GM19463 (cell line): ENCODE data around the gene CBX1.
"Not testable (repeated sequence)": the region's sequence is repeated elsewhere in the genome, so short reads cannot be mapped to it uniquely, and the experiment has no call there.

Experiments
- ATAC-seq: cut with Tn5 transposase; IDR thresholded peaks from one replicate; pipeline ENCODE4 v1.9.1; 2021; ENCODE audit warnings: mild to moderate bottlenecking, moderate library complexity; ENCODE audit not compliant: unreplicated experiment

The CBX1 gene

GRCh38 chr17:48053758-48054237 is 47.5 kb downstream of the CBX1 start:
- no peak for ATAC-seq

DNA sequence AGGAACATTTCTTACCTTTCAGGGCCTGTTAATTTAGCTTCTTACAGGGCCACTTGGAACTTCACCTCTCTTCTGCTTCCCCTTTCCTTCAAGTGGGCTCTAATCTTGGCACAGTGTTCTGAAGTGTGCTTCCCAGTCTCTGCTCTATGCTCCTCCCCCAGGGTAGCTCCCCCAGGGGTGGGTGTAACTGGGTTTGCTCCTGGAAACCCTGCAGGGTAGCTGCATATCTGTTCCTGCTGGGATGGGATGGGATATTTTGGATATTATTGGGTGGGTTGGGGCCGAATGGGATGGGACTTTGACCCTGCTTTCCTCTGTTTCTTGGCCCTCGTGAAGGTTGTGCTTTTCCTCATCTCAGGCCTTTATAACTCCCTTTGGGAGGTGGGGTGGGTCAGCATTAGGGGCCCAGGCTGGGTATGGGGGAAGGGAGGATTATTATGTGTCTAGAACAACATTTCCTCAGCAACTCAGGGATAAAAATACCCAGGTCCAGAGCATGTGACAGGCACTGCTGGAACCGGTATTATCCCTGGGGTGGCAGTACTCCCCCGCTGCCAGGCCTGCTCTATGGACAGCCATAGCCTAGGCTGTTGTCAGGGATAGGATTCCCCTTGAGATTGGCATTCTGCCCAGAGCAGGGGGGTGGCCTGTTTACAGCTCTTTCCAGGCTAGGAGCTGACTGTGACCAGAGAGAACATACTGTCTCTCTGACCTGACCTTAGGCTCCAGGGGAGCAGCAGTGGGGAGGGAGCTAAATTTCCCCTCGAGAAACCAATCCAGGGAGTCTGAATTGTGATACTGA is 48.1 kb downstream of the CBX1 start:
- no peak for ATAC-seq

- ATAC-seq, result no peak
These were observed 49.4 kb downstream of the CBX1 start for GRCh38 chr17:48051706-48052486.

- no peak for ATAC-seq
These were observed 50.0 kb downstream of the CBX1 start for GRCh38 chr17:48051283-48051682.

GRCh38 chr17:48048384-48049126 is 52.7 kb downstream of the CBX1 start:
- peak; percentile 40 for ATAC-seq

- ATAC-seq, result peak; percentile 92
These were observed 53.4 kb downstream of the CBX1 start, which contains the start of gene NFE2L1 for GRCh38 chr17:48047741-48048383. TSS of gene NFE2L1 (plus strand) at chr17:48048359. CDS start at chr17:48051119, 2,760 bp downstream.

GRCh38 chr17:48047113-48047740 is 54.1 kb downstream of the CBX1 start:
- no peak for ATAC-seq

DNA sequence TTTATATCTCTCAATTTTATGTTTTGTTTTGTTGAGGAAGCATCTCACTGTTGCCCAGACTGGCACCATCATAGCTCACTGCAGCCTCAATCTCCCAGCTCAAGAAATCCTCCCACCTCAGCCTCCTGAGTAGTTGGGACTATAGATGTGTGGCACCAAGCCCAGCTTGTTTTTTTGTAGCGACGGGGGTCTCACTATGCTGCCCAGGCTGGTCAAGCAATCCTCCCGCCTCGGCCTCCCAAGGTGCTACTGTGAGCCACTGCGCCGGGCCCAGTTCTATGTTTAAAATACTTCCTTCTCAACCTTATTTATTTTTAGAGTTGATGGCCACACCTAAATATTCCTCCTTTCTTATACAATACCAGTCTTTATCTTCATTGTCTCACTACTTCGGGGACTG is 55.0 kb downstream of the CBX1 start:
- ATAC-seq, result no peak

GRCh38 chr17:48045316-48046001 is 55.8 kb downstream of the CBX1 start:
- ATAC-seq, result no peak

DNA sequence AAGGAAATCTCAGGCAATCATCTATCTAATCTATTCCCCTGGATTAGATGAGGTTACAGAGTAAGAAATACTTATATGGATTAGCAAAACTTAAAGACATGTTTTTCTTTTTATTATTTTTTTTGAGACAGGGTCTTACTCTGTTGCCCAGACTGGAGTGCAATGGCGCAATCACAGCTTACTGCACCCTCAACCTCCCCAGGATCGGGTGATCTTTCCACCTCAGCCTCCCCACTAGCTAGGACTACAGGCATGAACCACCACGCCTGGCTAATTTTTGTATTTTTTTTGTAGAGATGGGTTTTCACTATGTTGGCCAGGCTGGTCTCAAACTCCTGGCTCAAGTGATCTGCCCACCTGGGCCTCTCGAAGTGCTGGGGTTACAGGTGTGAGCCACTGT is 56.4 kb downstream of the CBX1 start:
- ATAC-seq, result no peak

DNA sequence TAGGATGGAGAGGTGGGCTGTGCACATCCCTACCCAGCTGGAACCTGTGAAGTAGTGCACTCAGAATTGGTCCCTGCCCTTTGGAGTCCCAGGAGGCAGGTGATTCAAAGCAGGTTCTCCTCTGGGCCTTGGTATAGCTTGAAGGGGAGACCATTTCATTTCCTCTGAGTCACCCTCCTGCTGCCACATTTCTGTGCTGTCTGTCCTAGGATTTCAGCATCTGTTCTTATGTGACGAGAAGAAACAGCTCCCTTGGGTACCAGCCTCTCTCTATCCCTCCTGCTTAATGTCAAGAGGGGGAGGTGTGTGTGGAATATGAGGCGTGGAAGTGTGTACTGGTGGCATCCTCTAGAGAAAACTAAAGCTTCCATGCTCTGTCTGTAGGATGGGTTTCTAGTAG is 58.1 kb downstream of the CBX1 start:
- no peak for ATAC-seq

DNA sequence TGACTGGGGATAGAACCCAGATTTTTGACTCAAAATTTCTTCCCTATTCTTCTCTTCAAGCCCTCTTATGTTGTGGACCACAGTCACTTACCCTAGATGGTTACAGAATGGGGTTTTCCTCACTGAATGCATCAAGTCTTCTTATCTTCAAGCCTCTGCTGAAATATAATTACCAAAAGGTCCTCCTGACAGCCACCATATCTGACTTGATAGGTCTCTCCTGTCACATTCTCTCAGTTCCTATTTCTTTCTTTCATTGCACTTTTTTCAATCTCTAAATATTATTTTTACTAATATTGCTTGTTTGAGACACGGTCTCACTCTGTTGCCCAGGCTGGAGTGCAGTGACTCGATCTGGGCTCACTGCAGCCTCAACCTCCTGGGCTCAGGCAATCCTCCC is 62.6 kb downstream of the CBX1 start:
- ATAC-seq, result no peak

DNA sequence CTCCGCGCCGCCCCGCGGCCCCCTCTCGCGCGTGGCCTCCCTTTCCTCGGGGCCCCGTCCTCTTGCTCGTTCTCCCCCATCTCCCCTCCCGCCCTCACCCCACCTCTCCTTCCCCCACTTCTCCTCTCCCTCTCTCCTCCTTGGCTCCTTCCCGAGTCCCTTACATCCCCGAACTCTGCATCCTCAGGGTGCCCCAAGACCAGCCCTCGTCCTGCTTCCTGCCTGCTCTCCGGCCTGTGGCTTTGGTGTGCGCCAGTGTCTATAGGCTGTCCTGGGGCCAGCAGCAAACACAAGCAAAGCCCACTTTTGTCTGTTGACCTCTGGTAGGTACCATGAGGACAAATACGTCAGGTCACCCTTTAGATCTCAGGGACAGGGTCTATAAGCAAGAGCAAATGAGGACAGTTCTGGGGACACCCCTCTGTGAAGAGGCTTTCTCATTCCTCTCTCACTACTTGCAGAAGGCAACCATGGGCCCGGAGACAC is 63.4 kb downstream of the CBX1 start:
- ATAC-seq, result no peak

- peak; percentile 60 for ATAC-seq
These were observed 64.0 kb downstream of the CBX1 start, which contains the start of gene COPZ2 for GRCh38 chr17:48037036-48037837. TSS of gene COPZ2 (minus strand) at chr17:48037797. CDS start at chr17:48037777, 20 bp downstream.

- ATAC-seq, result no peak
These were observed 64.6 kb downstream of the CBX1 start for GRCh38 chr17:48036693-48037035.

DNA sequence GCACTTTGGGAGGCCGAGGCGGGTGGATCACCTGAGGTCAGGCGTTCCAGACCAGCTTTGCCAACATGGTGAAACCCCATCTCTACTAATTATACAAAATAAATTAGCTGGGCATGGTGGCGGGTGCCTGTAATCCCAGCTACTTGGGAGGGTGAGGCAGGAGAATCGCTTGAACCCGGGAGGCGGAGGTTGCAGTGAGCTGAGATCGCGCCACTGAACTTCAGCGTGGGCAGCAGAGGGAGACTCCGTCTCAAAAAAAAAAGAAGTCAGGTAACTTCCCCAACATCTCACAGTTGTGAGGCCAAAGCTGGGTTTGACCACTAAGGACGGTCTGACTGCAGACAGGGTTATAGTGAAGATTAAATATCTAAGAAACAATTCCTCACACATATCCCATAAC is 66.5 kb downstream of the CBX1 start:
- ATAC-seq, result not testable (repeated sequence)

GRCh38 chr17:48031966-48032365 is 69.3 kb downstream of the CBX1 start:
- ATAC-seq, result no peak

GRCh38 chr17:48030531-48030930 is 70.7 kb downstream of the CBX1 start:
- ATAC-seq, result no peak

DNA sequence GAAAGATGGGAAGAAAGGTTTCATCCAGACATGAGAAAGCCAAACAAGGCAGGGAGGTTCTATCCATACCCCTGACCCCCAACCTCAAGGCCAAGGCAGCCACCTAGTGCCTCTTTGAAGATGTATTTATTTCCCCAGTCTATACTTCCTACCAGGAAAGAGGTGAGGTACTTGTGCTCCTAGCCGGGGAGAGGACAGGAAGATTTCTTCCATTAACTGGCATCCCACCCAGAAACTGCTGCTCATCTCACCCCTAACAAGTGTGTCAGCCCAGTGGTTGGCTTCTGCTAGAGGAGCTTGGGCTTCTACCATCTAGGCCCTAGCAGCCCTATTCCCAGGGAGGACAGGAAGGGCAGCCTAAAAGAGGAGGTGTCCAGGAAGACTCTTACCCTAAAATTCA is 72.5 kb downstream of the CBX1 start:
- no peak for ATAC-seq
